Measurements from ENCODE around the gene TMEM158. TPM values are rescaled to one million over a fixed set of nuclear protein-coding genes. Genes with fewer than 3 reads are reported as not detected.
A peak's percentile ranks its signal among the peaks of the same experiment; 100 is the strongest.

Gene TMEM158
- total RNA-seq, 1 experiment from 2014 or later, result 4.9 TPM

DNA sequence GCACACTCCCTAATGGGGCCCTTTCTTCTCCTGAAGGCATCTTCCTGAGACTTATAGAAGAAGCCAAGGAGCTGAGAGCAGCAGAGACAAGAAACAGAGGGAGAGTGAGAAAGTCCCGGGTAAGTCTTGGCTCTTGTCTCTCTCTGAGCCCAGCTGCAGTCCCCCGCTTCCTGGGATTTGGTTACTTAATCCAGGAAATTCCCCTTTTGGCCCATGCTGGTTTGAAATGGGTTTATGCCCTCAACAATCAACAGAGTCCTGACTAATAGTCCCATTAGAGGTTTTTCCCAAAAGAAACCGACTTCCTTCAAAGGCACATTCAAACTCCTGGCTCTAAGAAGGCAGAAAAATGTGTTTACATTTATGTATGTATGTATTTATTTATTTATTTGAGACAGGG lies 22.0 kb downstream of the TMEM158 start:
- peak; percentile 76 for DNase-seq (ENCODE audit: low read depth)

DNA sequence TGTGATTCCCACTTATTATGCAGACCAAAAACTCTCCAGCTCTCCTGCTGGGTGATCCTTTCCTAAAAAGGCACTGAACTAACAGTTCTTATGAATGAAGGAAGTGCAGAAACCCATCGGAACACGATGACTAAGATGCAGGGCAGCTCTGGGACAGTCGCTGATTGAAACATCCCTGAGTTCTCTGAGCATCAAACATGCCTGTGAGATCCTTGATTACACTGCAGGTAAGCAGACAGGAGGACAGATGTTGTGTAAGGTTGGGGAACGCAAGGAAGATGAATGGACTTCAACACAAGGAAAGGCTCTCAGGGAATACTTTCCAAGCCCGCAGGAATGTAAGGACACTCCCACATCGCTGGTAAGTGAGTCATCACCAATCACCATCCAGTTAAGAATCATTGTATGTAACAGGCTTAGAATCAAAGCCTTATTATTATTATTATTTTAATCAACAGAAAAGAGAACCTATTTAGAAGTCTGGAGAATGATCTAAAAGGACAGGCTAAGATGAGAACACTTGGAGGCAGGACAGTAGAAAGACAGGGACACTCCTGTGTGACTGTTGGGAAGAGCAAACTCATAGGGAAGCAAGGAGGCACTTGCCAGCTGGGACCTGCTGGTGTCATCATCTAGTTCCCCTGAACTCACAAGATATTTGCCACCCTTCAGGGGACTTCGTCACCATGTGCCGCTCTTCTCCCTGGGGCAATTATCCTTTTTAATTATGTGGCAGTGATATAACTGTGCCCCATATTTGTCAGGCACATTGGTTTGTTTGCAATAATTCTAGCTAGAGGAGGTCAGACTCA lies 26.0 kb downstream of the TMEM158 start:
- peak; percentile 85 for DNase-seq (ENCODE audit: low read depth)

DNA sequence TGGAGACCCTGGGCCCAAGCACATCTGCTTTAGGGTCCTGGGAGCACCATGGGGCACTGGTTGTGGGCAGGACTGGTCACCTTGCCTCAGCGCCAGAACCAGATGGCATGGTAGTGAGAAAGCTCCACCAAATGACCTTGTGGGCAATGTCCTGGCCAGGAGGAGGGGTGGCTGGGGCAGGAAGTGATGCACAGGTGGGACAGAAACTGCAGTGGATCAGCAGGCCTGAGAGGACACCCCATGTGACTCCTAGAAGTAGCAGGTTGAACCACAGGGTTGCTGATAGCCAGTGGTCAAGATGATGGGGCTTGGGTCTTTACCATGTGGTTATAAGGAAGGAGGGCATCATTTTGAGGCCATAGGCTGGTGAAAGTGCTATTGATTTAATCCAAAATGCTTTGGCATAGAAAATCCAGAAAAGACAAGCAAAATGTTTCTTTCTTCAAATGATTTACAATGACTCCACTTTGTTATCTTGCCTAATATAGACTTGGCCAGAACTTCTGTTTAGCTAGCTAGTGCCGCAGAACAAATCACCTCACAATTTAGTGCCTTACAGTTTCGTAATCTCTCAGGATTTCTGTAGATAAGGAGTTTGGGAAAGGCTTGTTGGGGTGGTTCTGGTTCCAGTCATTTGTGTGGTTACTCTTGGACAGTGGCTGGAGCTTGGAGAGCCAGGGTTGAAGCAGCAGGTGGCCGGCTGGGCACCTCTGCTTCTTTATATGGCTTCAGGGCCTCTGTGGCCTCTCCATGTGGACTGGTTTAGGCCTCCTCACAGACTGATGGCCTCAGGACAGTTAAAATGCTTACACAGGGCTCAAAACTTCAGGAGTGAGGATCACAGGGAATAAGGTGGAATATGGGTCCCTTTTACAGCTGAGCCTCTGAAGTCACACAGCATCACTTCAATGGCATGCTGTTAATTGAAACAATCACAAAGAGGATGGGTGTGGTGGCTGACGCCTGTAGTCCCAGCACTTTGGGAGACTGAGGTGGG lies 27.5 kb downstream of the TMEM158 start:
- no peak for DNase-seq (ENCODE audit: low read depth)

DNA sequence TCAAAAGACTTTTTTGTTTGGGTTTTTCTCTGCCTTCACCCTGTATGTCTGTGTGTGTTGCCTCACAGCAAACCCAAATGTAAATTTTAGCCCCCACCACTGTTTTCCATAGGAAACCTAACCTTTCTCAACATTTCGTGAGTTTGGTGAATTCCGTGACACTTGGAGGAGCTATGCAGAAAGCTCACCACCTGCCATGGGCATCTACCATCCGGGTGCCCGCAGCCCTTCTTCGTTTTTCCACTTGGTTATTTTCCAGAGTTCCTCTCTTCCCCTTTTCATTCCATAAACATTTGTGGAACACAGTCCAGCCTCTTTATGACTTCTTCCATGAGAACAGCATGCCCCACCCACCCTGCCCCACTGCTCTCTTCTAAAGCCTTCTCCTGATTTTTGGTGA lies 31.3 kb downstream of the TMEM158 start:
- DNase-seq (ENCODE audit: low read depth), result no peak

DNA sequence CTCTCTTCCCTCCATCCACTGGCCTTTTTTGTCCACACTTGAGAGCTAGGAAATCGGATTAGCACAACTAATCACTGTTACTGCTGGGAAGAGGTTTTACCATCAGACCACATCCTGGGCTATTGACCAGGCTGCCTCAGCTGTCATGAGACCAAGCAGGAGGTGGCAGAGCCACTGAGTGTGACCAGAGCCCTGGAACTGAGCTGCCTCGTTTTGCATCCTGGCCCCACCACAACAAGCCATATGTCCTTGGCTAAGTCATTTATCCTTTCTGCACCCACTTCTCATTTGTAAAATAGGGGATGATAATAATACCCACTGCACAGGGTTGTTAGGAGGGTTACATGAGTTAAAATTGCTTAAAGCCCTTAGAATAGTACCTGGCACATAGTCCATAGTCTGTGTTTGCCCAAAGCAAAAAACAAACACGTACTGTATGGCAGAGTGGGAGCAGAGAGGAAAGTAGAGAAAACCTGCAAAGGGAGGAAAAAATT lies 34.1 kb downstream of the TMEM158 start:
- DNase-seq (ENCODE audit: low read depth), result no peak

DNA sequence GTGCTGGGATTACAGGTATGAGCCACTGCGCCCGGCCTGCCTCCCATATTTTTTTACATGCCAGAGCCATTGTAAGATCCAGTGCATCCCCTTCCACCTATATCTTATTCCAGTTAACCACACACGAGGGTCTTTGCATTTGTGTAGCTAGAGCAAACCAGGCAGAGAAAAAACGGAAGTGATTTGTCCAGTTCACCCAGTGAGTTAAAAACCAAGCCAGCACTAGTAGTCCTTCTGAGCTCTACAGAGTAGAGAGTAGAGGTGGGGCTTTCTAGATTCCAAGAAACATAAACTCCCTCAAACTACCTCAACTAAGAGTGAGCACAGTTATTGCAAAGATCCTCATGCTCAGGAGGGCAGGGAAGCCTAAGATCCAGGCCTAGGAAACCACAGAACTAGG lies 34.7 kb downstream of the TMEM158 start:
- no peak for DNase-seq (ENCODE audit: low read depth)

DNA sequence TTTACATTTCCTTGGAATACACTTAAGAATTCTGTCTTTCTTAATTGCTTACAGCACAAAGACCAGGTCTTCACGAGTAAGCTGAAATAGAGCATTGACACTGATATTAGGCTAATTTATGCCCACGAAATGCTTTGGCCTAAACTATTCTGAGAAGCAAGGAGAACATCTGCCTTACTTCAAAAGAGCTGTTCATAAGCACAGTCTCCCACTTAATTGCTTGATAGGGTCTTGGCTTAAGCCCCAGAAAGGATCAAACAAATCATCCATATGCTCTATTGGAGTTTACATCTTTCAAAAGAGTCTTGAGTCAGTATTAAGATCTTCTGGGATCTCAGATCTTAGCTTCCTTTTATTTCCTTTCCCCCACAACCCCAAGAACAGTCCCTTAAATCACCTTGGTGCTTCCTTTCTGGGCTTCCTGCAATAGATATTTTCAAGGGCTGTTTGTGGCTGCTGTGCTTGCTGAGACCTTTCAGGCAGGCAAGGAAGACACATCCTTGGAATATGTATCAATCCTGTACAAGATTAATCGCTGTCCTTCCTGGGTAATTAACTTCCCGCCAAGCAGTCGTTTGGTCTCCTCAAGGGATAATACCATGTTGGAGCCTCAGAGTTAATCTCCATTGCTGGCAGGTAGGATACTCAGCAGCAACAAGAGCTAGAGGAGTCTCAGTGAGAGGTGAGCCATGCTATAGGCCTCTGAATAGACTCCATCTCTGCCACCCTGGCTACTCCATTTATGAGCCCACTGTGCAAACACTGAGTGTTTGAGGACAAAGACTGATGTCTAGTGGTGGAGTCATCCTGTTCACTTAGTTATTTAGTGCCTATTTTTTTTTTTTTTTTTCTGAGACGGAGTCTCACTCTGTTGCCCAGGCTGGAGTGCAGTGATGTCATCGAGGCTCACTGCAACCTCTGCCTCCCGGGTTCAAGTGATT lies 37.1 kb downstream of the TMEM158 start:
- DNase-seq (ENCODE audit: low read depth), result no peak

DNA sequence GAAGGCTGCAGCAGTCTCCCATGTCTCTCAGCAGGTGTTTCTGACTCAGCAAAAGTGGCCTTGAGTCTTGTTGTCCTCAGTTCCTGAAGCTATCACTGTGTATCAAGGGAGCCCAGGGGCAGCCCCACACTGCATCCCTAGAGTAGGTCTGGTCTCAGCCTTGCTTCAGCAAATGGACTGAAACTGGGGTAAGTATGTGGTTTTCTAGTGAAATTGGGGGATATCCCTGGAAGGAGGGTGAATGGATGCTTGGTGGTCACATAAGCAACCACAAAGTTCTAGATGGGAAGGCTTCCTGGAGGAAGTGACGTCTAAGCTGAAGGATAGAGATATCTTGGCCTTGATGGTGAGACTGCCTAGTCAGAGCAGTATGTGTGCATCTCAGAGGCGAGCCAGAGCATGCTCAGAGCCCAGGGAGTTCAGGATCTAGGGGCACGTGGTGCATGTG lies 38.4 kb downstream of the TMEM158 start:
- no peak for DNase-seq (ENCODE audit: low read depth)

DNA sequence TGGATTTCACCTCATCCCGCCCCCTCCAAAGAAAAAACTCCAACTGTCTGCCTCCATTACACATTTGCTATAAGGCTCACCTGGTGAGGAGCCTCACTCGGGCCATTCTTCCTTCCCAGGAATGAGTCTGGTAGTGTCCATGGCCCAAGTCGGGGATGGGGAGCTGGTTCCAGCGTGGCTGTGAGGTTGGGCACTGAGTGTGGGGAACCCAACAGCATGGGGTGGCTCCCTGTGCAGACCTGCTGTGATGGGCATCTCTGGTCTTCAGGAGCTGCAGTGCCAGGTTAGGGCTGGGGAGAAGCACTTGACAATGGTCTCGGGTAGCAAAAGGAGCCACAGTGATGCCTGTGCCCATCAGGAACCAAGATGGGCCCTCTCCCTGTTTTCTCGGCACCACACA lies 39.2 kb downstream of the TMEM158 start:
- DNase-seq (ENCODE audit: low read depth), result no peak

DNA sequence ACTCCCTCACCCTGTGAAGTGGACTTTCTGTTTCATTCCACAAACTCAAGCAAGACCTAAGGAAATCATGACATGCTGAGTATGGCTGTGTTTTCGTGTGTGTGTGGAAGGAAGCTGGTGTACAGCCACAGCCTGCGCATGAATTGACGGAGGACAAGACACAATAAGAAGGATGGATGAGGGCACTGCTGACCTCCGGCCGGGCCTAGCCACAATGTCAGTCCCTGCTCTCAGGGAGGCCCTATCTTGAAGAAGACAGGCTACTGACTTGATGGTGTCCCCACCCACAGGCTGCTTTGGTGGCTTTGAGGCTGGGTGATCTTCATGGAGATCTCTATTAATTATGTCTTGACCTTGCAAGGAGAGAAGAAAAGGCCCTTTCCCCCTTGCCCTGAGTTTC lies 40.6 kb downstream of the TMEM158 start:
- DNase-seq (ENCODE audit: low read depth), result no peak

DNA sequence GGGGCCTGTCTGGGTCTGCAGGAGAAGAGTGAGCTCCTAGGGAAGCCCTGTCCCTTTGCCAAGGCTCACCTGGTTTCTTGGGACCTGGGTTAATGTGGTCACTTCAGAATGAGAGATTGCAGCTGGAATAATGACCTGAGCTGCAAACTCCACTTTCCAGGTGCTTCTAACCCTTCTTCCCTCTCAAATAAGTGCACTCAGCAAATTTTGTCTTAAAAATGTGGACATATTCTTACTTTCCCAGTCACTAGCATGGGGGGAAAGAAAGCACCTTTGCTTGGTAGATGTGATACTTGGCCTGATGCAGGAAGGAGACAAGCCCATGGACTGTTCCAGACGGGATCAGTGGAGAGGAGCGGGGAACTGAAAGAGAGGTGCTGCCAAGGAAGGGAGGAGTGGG lies 41.0 kb downstream of the TMEM158 start:
- DNase-seq (ENCODE audit: low read depth), result no peak

DNA sequence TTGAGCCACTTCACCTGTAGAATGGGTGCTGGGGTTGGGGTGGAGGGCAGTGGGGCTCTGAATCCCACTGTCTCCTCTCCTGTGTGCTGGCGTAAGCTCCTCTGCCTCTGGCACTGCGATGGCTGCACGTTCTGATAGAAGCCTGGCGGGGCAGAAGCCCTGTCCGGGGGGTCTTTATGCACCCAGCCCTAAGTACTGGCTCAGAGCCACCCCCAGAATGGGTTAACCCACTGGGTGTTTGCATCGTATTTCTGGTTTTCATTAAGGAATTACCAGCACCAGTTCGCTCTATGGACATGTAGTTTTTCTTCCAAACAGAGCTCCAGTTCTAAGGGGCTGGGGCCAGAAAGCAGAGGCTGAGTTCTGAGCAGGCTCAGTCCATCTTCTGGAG lies 42.2 kb downstream of the TMEM158 start:
- no peak for DNase-seq (ENCODE audit: low read depth)

DNA sequence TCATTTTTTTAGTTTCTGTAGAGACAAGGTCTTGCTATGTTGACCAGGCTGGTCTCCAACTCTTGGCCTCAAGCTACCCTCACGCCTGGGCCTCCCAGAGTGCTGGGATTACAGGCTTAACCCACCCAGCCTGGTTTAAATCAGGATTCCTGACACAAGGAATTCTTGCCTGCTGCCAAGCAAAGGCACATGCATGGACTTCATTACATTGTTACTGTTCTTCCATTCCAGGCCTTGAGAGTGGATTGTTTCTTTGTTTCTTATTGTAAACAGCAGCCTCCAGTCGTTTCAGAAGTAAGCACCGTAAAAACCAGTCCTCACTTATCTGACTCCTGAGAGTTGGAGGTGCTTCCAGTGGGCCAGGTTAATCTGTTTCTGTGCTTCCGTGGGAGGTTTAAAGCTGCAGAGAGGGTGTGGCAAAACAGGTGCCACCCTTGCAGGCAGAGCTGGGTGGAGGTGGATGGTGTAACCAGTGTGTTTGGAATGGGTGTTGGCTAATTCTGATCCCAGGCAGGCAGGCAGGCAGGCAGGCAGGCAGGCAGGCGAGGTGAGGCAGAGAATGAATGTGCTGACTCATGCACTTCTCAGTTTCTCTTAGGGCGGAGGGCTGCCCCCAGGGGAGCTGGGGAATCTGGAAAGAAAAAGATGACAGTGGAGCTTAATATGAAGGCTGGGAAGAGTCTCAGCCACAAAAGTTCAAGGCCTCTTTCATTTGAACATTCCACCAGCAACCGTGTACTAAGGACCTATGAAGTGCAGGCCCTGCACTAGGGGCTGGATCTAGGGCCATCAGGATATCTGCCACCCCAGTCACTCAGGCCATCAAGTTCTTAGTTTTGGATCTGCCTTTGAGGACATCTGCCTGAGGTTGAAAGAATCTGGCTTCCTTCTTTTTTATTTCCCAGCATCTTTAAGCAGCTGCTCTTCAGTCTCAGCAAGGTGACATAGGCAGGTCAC lies 42.9 kb downstream of the TMEM158 start:
- DNase-seq (ENCODE audit: low read depth), result peak; percentile 70

DNA sequence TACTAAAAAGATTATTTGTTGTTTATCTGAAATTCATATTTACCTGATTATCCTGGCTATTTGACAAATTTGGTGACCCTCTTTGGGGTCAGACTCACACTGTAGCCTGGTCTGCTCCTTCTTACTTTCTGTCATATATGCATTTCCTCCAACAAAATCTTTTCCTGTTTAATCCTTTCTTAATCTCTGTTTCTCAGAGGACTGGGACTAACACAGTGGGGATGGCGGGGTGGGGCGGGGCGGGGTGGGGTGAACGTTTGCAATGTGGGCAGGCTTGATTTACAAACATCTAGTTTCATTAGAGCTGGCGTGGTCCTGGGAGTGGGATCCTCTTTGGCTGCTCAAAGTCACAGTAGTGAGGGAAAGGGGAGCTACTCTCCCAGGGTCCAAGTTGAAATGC lies 44.6 kb downstream of the TMEM158 start:
- DNase-seq (ENCODE audit: low read depth), result no peak

DNA sequence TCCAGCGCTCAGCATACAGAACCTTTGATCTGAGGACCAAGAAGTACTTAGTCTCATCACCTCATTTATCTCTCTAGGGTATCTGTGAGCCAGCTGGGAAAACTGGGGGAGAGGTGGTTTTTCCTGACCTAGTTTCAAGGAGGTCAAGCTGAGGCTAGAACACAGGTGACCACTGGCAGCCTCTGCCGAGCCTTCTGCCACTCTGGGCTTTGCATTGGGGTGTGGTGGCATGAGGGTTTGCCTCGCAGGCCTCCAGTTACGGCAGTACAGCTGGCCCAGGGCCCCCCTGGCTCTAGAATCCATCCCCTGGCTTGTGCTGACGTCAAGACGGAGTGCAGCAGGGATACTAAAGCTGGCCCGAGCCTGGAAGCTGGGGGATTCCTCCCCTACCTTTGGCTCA lies 45.2 kb downstream of the TMEM158 start:
- DNase-seq (ENCODE audit: low read depth), result no peak

DNA sequence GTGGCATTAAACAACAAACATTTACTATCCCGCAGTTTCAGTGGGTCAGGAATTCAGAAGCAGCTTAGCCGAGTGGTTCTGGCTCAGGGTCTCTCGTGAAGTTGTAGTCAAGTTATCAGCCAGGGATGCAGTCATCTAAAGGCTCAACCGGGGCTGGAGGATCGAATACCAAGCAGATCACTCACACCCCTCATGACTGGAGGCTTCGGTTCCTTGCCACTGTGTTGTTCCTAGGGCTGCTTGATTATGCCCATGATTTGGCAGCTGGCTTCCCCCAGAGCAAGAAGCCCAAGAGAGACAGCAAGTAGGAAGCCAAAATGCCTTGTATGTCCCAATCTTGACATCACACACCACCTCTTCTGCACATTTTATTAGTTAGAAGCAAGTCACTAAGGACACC lies 46.0 kb downstream of the TMEM158 start:
- DNase-seq (ENCODE audit: low read depth), result peak; percentile 77

DNA sequence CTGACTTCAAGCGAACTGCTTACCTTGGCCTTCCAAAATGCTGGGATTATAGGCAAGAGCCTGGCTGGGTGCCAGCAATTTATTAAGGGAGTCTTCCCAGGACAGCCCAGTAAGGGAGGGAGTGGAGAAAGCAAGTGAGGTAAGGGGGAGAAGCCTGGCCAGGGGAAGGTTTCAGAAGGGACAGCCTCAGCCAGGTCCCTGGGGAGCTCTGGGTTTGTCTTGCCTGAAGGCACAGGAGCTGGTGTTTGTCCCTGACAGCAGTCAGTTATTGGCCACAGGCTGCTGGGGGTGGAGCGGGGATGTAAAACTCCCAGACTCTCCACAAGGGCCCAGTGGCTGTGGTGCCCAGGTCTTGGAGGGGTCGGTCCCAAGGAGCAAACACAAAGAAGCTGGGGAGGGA lies 46.9 kb downstream of the TMEM158 start:
- DNase-seq (ENCODE audit: low read depth), result peak; percentile 27

DNA sequence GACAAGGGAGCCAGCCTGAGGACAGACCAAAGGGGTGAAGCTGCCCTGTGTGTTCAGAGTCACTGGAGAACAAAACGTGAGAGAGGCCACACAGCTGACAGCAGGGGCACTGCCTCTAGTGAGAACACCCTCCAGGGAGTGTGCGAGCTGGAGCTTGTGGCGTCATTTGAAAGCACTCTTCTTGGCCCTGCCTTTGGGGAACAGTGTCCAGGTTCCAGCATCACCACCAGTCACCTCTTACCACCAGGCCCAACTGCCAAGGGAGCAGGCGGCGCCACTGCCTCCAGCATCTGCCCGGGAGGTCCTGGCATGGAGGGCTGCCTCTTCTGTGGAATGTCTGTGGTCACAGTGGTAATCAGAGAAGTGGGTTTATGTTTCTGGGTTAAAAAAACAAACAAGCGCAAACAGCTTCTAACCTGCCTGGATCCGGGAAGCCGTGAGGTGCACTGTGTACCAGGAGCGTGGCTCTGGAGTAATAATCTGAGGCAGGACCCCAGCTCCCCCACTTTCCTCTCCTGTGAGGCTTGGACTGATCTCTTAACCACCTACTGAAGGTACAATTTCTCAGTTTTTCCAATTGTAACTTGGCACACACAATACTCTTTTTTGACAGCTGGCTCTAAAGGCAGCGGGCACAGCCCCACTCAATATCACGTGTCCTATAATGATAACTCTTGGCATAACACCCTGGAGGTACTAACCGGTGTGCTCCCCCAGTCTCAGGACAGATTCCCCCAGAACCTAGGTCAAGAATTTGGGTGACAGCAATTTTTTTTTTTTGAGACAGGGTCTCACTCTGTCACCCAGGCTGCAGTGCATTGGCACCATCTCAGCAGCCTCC lies 47.7 kb downstream of the TMEM158 start:
- DNase-seq (ENCODE audit: low read depth), result peak; percentile 96

DNA sequence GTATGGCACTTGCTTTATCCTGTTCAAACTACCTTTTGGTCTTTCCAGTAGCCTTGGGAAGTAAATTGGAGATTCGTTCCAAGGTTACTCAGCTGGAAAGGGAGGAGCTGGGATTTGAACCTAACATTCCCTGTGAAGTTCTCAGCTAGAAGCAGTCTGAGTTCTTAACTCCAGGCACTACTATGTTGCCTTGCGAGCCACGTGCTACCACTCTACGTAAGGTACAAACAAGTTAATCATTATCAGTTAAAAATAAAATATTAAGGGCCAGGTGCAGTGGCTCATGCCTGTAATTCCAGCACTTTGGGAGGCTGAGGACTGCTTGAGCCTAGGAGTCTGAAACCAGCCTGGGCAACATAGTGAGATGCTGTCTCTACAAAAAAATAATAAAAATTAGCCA lies 49.2 kb downstream of the TMEM158 start:
- no peak for DNase-seq (ENCODE audit: low read depth)
